ENCODE data around the gene PLA2G3.
A peak's percentile ranks its signal among the peaks of the same experiment; 100 is the strongest.

The PLA2G3 gene

GRCh38 chr22:31143537-31143936 is 3.2 kb upstream of the PLA2G3 start:
- H3K9me3 ChIP-seq (ENCODE audit: insufficient read depth, low read depth, low read length), result no peaks in the 10 kb centered on the region
- peaks cover 6% of the 10 kb centered on the region; the same call in 1 of the 2 replicates for H3K4me1 ChIP-seq (ENCODE audit: insufficient read depth, low read length)
- H3K27ac ChIP-seq (ENCODE audit: low read length), result no peak overlapping the region
- no peak overlapping the region for H3K9ac ChIP-seq (ENCODE audit: low read depth, low read length)
- H3K27me3 ChIP-seq (ENCODE audit: insufficient read depth, low read length), result no peaks in the 10 kb centered on the region
- H3K4me3 ChIP-seq (ENCODE audit: low read length), result no peak overlapping the region
- no peaks in the 10 kb centered on the region for H3K36me3 ChIP-seq (ENCODE audit: insufficient read depth, low read depth, low read length)

- Histone ChIP-seq H3K4me1 (ENCODE audit: insufficient read depth, low read length) (peaks cover 6% of the 10 kb centered on the region; the same call in 1 of the 2 replicates), H3K36me3 (ENCODE audit: insufficient read depth, low read depth, low read length) (peaks cover 3% of the 10 kb centered on the region; the same call in 1 of the 2 replicates), H3K27me3 (ENCODE audit: insufficient read depth, low read length) (no peaks in the 10 kb centered on the region), H3K9ac (ENCODE audit: low read depth, low read length) (no peak overlapping the region), H3K27ac (ENCODE audit: low read length) (no peak overlapping the region), H3K4me3 (ENCODE audit: low read length) (no peak overlapping the region), H3K9me3 (ENCODE audit: insufficient read depth, low read depth, low read length) (no peaks in the 10 kb centered on the region)
These were observed 2.7 kb upstream of the PLA2G3 start for GRCh38 chr22:31143038-31143437.

DNA sequence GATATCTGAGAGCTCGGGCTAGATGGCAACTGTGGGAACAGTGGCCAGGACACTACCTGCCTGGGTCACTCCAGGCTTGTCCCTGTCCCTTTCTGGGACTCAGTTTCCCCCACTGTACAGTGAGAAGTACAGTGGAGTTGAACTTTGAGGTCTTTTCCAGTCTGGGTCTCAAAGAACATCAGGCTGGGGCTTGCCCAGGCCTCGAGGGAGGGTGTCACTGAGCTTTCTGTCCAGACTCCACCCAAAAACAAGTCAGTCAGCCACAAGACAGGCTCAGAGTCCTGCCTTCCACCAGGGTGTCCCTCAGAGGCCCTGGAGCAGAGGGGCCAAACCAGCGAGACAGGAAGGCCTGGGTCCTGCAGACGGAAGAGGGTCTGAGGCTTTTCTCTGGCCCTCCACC is 2.0 kb upstream of the PLA2G3 start:
- Histone ChIP-seq H3K36me3 (ENCODE audit: insufficient read depth, low read depth, low read length) (peaks cover 11% of the 10 kb centered on the region; the same call in 1 of the 2 replicates), H3K4me3 (ENCODE audit: low read length) (no peak overlapping the region), H3K9ac (ENCODE audit: low read depth, low read length) (no peak overlapping the region), H3K27me3 (ENCODE audit: insufficient read depth, low read length) (no peaks in the 10 kb centered on the region), H3K9me3 (ENCODE audit: insufficient read depth, low read depth, low read length) (no peaks in the 10 kb centered on the region), H3K27ac (ENCODE audit: low read length) (no peak overlapping the region), H3K4me1 (ENCODE audit: insufficient read depth, low read length) (peaks cover 6% of the 10 kb centered on the region; the same call in 1 of the 2 replicates)

DNA sequence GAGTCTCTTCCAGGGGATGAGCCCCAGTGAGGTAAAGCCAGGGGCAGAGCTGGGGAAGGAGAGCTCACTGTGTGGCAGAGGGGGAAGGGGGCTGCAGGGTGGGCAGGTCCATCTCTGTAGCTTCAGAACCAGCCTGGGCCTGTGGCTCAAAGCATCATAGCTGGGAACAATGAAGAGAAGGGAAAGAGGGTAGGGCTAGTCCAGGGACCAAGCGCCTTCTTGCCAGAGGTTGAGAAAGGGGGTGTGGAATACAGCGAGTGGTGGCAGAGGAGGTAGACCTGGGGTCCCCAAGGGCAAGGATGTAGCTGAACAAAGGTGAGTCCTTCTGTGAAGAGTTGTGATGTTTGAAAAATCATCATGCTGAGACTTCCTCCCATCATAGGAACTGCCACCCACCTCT is 1.2 kb upstream of the PLA2G3 start:
- Histone ChIP-seq H3K27me3 (ENCODE audit: insufficient read depth, low read length) (no peaks in the 10 kb centered on the region), H3K4me3 (ENCODE audit: low read length) (no peak overlapping the region), H3K27ac (ENCODE audit: low read length) (no peak overlapping the region), H3K36me3 (ENCODE audit: insufficient read depth, low read depth, low read length) (peaks cover 18% of the 10 kb centered on the region; the same call in 1 of the 2 replicates), H3K4me1 (ENCODE audit: insufficient read depth, low read length) (peaks cover 6% of the 10 kb centered on the region; the same call in 1 of the 2 replicates), H3K9ac (ENCODE audit: low read depth, low read length) (no peak overlapping the region; the same call in 1 of the 2 replicates), H3K9me3 (ENCODE audit: insufficient read depth, low read depth, low read length) (no peaks in the 10 kb centered on the region)

DNA sequence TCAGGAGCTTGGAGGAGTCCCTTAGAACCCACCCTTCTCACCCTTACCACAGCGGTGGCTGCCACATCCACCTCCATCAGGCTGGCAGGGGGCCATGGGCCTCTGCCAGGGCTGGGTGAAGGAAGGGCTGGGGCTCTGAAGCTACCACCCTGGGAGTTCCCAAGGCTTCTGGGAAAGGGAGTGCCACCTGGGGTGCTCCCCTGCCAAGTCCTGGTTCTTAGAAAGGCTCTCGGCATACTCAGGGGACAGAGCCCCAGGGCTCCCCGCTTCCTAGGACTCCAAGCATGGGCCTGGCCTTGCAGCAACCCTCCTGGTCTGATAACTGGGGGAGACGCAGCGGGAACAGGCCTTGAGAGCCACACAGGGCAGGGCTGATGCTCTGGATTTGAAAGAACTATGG is 438 bp upstream of the PLA2G3 start:
- peak overlapping the region; percentile 89; the same call in 1 of the 2 replicates for H3K9ac ChIP-seq (ENCODE audit: low read depth, low read length)
- peaks cover 6% of the 10 kb centered on the region; the same call in 1 of the 2 replicates for H3K4me1 ChIP-seq (ENCODE audit: insufficient read depth, low read length)
- H3K9me3 ChIP-seq (ENCODE audit: insufficient read depth, low read depth, low read length), result no peaks in the 10 kb centered on the region
- H3K4me3 ChIP-seq (ENCODE audit: low read length), result no peak overlapping the region; the same call in 1 of the 2 replicates
- H3K27me3 ChIP-seq (ENCODE audit: insufficient read depth, low read length), result no peaks in the 10 kb centered on the region
- peaks cover 26% of the 10 kb centered on the region; the same call in 1 of the 2 replicates for H3K36me3 ChIP-seq (ENCODE audit: insufficient read depth, low read depth, low read length)
- H3K27ac ChIP-seq (ENCODE audit: low read length), result peak overlapping the region; percentile 95

- Histone ChIP-seq H3K36me3 (ENCODE audit: insufficient read depth, low read depth, low read length) (peaks cover 41% of the 10 kb centered on the region; the same call in 1 of the 2 replicates), H3K4me3 (ENCODE audit: low read length) (peak overlapping the region; percentile 88; the same call in 1 of the 2 replicates), H3K9ac (ENCODE audit: low read depth, low read length) (peak overlapping the region; percentile 89; the same call in 1 of the 2 replicates), H3K27me3 (ENCODE audit: insufficient read depth, low read length) (no peaks in the 10 kb centered on the region), H3K9me3 (ENCODE audit: insufficient read depth, low read depth, low read length) (no peaks in the 10 kb centered on the region), H3K27ac (ENCODE audit: low read length) (peak overlapping the region; percentile 62), H3K4me1 (ENCODE audit: insufficient read depth, low read length) (peaks cover 6% of the 10 kb centered on the region; the same call in 1 of the 2 replicates)
These were observed 1.2 kb downstream of the PLA2G3 start for GRCh38 chr22:31139066-31139465.

- H3K36me3 ChIP-seq (ENCODE audit: insufficient read depth, low read depth, low read length), result peaks cover 45% of the 10 kb centered on the region; the same call in 1 of the 2 replicates
These were observed 2.2 kb downstream of the PLA2G3 start for GRCh38 chr22:31138126-31138525.

GRCh38 chr22:31137721-31138120 is 2.6 kb downstream of the PLA2G3 start:
- no peak overlapping the region for H3K27ac ChIP-seq (ENCODE audit: low read length)
- no peak overlapping the region for H3K9ac ChIP-seq (ENCODE audit: low read depth, low read length)
- no peaks in the 10 kb centered on the region for H3K9me3 ChIP-seq (ENCODE audit: insufficient read depth, low read depth, low read length)
- no peak overlapping the region for H3K4me3 ChIP-seq (ENCODE audit: low read length)
- H3K36me3 ChIP-seq (ENCODE audit: insufficient read depth, low read depth, low read length), result peaks cover 49% of the 10 kb centered on the region; the same call in 1 of the 2 replicates
- H3K27me3 ChIP-seq (ENCODE audit: insufficient read depth, low read length), result no peaks in the 10 kb centered on the region
- H3K4me1 ChIP-seq (ENCODE audit: insufficient read depth, low read length), result peaks cover 6% of the 10 kb centered on the region; the same call in 1 of the 2 replicates

More at GRCh38 chr22:31138126-31138525, 2.2 kb downstream of the PLA2G3 start:
- Histone ChIP-seq H3K9ac (ENCODE audit: low read depth, low read length) (no peak overlapping the region; the same call in 1 of the 2 replicates), H3K9me3 (ENCODE audit: insufficient read depth, low read depth, low read length) (no peaks in the 10 kb centered on the region), H3K4me1 (ENCODE audit: insufficient read depth, low read length) (peaks cover 6% of the 10 kb centered on the region; the same call in 1 of the 2 replicates), H3K27ac (ENCODE audit: low read length) (no peak overlapping the region), H3K4me3 (ENCODE audit: low read length) (peak overlapping the region; percentile 88; the same call in 1 of the 2 replicates), H3K27me3 (ENCODE audit: insufficient read depth, low read length) (no peaks in the 10 kb centered on the region)

- Histone ChIP-seq H3K9ac (ENCODE audit: low read depth, low read length) (no peak overlapping the region), H3K27ac (ENCODE audit: low read length) (no peak overlapping the region), H3K27me3 (ENCODE audit: insufficient read depth, low read length) (no peaks in the 10 kb centered on the region), H3K4me1 (ENCODE audit: insufficient read depth, low read length) (peaks cover 6% of the 10 kb centered on the region; the same call in 1 of the 2 replicates), H3K9me3 (ENCODE audit: insufficient read depth, low read depth, low read length) (no peaks in the 10 kb centered on the region), H3K4me3 (ENCODE audit: low read length) (no peak overlapping the region), H3K36me3 (ENCODE audit: insufficient read depth, low read depth, low read length) (peaks cover 51% of the 10 kb centered on the region; the same call in 1 of the 2 replicates)
These were observed 3.6 kb downstream of the PLA2G3 start for GRCh38 chr22:31136711-31137110.

- no peaks in the 10 kb centered on the region for H3K27me3 ChIP-seq (ENCODE audit: insufficient read depth, low read length)
- H3K9me3 ChIP-seq (ENCODE audit: insufficient read depth, low read depth, low read length), result no peaks in the 10 kb centered on the region
- no peak overlapping the region for H3K4me3 ChIP-seq (ENCODE audit: low read length)
- peaks cover 6% of the 10 kb centered on the region; the same call in 1 of the 2 replicates for H3K4me1 ChIP-seq (ENCODE audit: insufficient read depth, low read length)
- H3K36me3 ChIP-seq (ENCODE audit: insufficient read depth, low read depth, low read length), result peaks cover 51% of the 10 kb centered on the region; the same call in 1 of the 2 replicates
- H3K27ac ChIP-seq (ENCODE audit: low read length), result no peak overlapping the region
- H3K9ac ChIP-seq (ENCODE audit: low read depth, low read length), result no peak overlapping the region
These were observed 4.2 kb downstream of the PLA2G3 start for GRCh38 chr22:31136155-31136554.

- no peak overlapping the region for H3K4me3 ChIP-seq (ENCODE audit: low read length)
- peaks cover 51% of the 10 kb centered on the region; the same call in 1 of the 2 replicates for H3K36me3 ChIP-seq (ENCODE audit: insufficient read depth, low read depth, low read length)
- no peaks in the 10 kb centered on the region for H3K27me3 ChIP-seq (ENCODE audit: insufficient read depth, low read length)
- H3K9ac ChIP-seq (ENCODE audit: low read depth, low read length), result no peak overlapping the region
- H3K4me1 ChIP-seq (ENCODE audit: insufficient read depth, low read length), result peaks cover 2% of the 10 kb centered on the region; the same call in 1 of the 2 replicates
- no peak overlapping the region for H3K27ac ChIP-seq (ENCODE audit: low read length)
- no peaks in the 10 kb centered on the region for H3K9me3 ChIP-seq (ENCODE audit: insufficient read depth, low read depth, low read length)
These were observed 4.6 kb downstream of the PLA2G3 start for GRCh38 chr22:31135706-31136105.

DNA sequence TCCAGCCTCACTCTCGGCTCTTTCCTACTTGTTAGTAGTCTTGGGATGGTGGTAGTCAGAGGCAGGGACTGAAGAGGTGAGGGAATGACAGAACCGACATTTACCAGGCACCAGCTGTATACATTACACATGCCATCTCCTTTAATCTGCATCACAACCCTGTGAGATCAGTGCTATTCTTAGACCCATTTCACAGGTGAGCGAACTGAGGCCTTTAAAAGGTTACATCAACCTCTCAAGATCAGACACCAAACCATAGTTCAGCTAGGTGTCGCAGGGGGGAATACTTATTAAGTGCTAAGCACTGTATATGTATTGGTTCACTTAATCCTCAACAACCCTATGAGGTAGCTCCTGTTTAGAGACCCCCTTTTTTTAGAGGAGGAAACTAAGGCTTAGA is 5.6 kb downstream of the PLA2G3 start:
- Histone ChIP-seq H3K9me3 (ENCODE audit: insufficient read depth, low read depth, low read length) (no peaks in the 10 kb centered on the region), H3K36me3 (ENCODE audit: insufficient read depth, low read depth, low read length) (peaks cover 51% of the 10 kb centered on the region; the same call in 1 of the 2 replicates), H3K4me3 (ENCODE audit: low read length) (no peak overlapping the region), H3K27ac (ENCODE audit: low read length) (no peak overlapping the region), H3K27me3 (ENCODE audit: insufficient read depth, low read length) (no peaks in the 10 kb centered on the region), H3K9ac (ENCODE audit: low read depth, low read length) (no peak overlapping the region), H3K4me1 (ENCODE audit: insufficient read depth, low read length) (no peaks in the 10 kb centered on the region)

Data from iPS-20b (cell line).